ENCODE measurements around the gene RPLP2.

DNA sequence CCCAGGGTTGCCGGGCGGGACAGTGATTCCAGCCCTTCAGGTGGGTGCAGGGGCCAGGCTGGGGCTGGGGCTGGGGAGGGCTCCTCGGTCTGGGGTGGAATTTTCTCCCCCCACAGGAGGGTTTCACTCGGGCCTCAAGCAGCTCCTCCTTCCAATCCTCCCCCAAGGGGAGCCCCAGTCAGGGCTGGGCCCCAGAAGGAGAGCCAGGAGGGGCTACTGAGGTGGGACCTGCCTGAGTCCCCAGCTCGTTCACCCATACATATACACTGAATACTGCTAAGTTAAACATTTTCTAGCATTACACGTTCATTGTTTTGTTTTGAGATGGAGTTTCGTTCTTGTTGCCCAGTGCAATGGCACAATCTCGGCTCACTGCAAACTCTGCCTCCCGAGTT, 16.5 kb downstream of the RPLP2 start:
- TF ChIP-seq, protein P1, sequence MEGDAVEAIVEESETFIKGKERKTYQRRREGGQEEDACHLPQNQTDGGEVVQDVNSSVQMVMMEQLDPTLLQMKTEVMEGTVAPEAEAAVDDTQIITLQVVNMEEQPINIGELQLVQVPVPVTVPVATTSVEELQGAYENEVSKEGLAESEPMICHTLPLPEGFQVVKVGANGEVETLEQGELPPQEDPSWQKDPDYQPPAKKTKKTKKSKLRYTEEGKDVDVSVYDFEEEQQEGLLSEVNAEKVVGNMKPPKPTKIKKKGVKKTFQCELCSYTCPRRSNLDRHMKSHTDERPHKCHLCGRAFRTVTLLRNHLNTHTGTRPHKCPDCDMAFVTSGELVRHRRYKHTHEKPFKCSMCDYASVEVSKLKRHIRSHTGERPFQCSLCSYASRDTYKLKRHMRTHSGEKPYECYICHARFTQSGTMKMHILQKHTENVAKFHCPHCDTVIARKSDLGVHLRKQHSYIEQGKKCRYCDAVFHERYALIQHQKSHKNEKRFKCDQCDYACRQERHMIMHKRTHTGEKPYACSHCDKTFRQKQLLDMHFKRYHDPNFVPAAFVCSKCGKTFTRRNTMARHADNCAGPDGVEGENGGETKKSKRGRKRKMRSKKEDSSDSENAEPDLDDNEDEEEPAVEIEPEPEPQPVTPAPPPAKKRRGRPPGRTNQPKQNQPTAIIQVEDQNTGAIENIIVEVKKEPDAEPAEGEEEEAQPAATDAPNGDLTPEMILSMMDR (IDR thresholded peaks at IDR 0.05): no peak
- TF ChIP-seq EZH2 (IDR thresholded peaks at IDR 0.05; ENCODE audit: borderline replicate concordance, insufficient read depth, low read depth, low read length, poor library complexity, severe bottlenecking): no peak
